ENCODE measurements around the gene MARCHF10.

DNA sequence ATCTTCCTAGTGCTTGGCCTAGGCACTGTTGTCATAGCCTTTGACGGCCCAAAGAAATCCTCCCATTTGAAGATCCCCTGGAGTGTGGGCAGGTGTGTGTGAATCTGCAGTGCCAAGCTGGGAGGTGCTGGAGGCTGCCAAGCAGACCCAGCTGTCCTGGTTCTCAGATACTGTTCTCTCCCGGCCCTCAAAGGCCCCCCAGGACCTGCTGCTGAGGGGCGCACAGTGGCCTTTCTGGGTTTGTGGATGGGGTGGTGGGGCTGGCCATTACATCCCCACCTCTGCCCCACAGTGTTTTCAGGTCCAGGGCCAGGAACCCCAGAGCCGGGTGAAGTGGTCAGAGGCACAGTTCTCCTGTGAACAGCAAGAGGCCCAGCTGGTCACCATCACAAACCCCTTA lies 120.1 kb downstream of the MARCHF10 start:
- TF ChIP-seq, protein P1, sequence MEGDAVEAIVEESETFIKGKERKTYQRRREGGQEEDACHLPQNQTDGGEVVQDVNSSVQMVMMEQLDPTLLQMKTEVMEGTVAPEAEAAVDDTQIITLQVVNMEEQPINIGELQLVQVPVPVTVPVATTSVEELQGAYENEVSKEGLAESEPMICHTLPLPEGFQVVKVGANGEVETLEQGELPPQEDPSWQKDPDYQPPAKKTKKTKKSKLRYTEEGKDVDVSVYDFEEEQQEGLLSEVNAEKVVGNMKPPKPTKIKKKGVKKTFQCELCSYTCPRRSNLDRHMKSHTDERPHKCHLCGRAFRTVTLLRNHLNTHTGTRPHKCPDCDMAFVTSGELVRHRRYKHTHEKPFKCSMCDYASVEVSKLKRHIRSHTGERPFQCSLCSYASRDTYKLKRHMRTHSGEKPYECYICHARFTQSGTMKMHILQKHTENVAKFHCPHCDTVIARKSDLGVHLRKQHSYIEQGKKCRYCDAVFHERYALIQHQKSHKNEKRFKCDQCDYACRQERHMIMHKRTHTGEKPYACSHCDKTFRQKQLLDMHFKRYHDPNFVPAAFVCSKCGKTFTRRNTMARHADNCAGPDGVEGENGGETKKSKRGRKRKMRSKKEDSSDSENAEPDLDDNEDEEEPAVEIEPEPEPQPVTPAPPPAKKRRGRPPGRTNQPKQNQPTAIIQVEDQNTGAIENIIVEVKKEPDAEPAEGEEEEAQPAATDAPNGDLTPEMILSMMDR (IDR thresholded peaks at IDR 0.05; ENCODE audit: extremely low read depth in 1 of 2, insufficient read depth in 1 of 2, low read depth in 1 of 2, low read length in 2 of 2): no peak
- TF ChIP-seq JUN (IDR thresholded peaks at IDR 0.05; ENCODE audit: borderline replicate concordance, insufficient read depth, insufficient read length, low read depth) (no peak), POLR2AphosphoS5 (IDR thresholded peaks at IDR 0.05; ENCODE audit: insufficient read depth, low read depth, low read length) (no peak), EZH2 (IDR thresholded peaks at IDR 0.05; ENCODE audit: borderline replicate concordance, low read depth, low read length, severe bottlenecking) (no peak), POLR2A (IDR thresholded peaks at IDR 0.05; ENCODE audit: low read depth, low read length) (no peak), MYC (IDR thresholded peaks at IDR 0.05; ENCODE audit: low read depth, low read length) (no peak)
- TF ChIP-seq, protein P2, sequence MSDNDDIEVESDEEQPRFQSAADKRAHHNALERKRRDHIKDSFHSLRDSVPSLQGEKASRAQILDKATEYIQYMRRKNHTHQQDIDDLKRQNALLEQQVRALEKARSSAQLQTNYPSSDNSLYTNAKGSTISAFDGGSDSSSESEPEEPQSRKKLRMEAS (IDR thresholded peaks at IDR 0.05; ENCODE audit: insufficient read depth, insufficient read length): no peak
